IPS-20b (cell line): ENCODE measurements around the gene DNAJB11.

Source experiments
- H3K27ac ChIP-seq: one replicate; pipeline ENCODE4 v1.5.1; 2013; ENCODE audit warnings: low read length
- H3K27me3 ChIP-seq: 2 replicates; pipeline ENCODE4 v1.6.1; 2013; ENCODE audit warnings: mild to moderate bottlenecking, low read length, inconsistent platforms; ENCODE audit not compliant: insufficient read depth
- H3K36me3 ChIP-seq: 2 replicates; pipeline ENCODE4 v1.6.1; 2013; ENCODE audit warnings: low read depth, mild to moderate bottlenecking, inconsistent platforms, low read length, moderate library complexity; ENCODE audit not compliant: insufficient read depth
- H3K4me1 ChIP-seq: 2 replicates; pipeline ENCODE4 v1.6.1; 2013; ENCODE audit warnings: mild to moderate bottlenecking, control low read depth, inconsistent platforms, low read length, moderate library complexity; ENCODE audit not compliant: insufficient read depth
- H3K4me3 ChIP-seq: 2 replicates; pipeline ENCODE4 v1.5.1; 2013; ENCODE audit warnings: mild to moderate bottlenecking, low read length, inconsistent platforms
- H3K9ac ChIP-seq: 2 replicates; pipeline ENCODE4 v1.6.1; 2013; ENCODE audit warnings: low read depth, mild to moderate bottlenecking, inconsistent platforms, low read length, moderate library complexity
- H3K9me3 ChIP-seq: 2 replicates; pipeline ENCODE4 v1.6.1; 2013; ENCODE audit warnings: mild to moderate bottlenecking, low read depth, low read length, inconsistent platforms; ENCODE audit not compliant: insufficient read depth

The DNAJB11 gene

DNA sequence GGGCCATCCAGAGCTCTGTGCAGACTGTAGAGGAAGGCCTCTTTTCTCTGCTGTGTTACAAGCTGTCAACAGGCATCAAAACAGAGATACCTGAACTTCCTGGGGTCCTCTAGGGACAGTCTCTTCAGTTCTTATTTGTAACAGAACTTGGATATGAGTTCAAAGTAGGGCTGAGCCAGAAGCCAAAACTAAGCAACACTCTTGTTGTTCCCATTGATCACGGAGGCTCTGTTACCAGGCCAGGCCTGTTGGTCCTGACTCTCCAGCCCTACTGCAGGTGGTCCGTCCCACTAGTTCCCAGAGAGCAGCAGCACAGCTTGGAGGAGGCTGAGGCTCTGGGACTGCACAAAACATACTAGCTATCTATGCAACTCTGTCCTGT is 29.3 kb downstream of the DNAJB11 start:
- H3K27ac ChIP-seq = no peak overlapping the region
- H3K36me3 ChIP-seq = no peaks in the 10 kb centered on the region
- no peaks in the 10 kb centered on the region for H3K9me3 ChIP-seq
- H3K4me1 ChIP-seq = no peaks in the 10 kb centered on the region; the same call in 1 of the 2 replicates
- H3K4me3 ChIP-seq = no peak overlapping the region
- H3K27me3 ChIP-seq = no peaks in the 10 kb centered on the region
- H3K9ac ChIP-seq = no peak overlapping the region

DNA sequence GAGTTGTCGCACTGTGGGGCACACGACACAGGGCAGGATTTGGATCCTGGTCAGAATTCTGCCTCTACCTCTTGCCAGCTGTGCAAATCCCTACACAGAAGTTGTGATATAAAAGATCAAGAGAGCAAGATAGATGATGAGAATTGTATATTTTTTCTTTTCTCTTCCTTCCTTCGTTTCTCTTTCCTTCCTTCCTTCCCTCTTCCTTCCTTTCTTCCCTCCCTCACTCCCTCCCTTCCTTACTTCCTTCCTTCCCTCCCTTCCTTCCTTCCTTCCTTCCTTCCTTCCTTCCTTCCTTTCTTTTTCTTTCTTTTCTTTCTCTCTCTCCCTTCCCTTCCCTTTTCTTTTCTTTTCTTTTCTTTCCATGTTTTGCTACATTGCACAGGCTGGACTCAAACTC is 30.4 kb downstream of the DNAJB11 start:
- Histone ChIP-seq H3K9ac (no peak overlapping the region), H3K4me3 (no peak overlapping the region), H3K27me3 (no peaks in the 10 kb centered on the region), H3K36me3 (no peaks in the 10 kb centered on the region), H3K27ac (no peak overlapping the region), H3K4me1 (no peaks in the 10 kb centered on the region; the same call in 1 of the 2 replicates), H3K9me3 (no peaks in the 10 kb centered on the region)

DNA sequence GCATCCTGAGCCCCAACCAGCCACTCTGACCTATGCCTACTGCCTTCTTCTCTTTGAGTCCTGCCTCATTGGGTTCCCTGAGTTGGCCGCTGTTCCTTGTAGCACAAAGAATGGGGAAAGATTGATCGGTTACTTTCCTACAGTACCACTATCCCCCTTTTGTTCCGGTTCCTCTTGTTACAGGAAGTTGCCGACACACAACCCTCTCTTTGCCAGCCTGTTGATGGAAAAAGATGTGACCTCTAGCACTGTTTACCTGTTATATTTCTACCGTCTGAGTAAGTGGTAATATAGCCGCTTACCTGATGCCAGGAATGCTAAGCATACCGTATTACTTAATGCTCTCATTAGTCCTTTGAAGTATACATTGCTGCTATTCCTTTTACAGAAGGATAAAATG is 32.6 kb downstream of the DNAJB11 start:
- Histone ChIP-seq H3K9me3 (no peaks in the 10 kb centered on the region), H3K27ac (no peak overlapping the region), H3K36me3 (no peaks in the 10 kb centered on the region), H3K4me1 (no peaks in the 10 kb centered on the region), H3K9ac (no peak overlapping the region), H3K4me3 (no peak overlapping the region), H3K27me3 (no peaks in the 10 kb centered on the region)

DNA sequence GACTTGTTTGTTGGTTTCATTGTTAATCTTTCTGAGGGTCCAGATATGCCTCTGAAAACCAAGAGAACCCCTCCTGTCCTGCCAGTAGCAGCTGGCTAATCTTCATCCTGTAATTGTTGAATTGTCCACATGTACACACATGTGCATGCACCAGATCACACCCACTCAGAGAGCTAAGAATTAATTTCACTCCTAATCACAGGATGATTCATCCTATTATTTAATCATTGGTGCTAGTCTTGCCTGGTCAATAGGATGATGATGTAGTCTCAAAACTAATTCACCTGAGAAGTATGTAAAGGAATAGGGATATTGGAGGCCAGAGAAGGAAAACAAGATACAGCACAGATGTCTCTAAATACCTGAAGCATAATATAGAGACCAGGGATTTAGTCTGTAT is 34.6 kb downstream of the DNAJB11 start:
- H3K4me1 ChIP-seq = no peaks in the 10 kb centered on the region
- no peak overlapping the region for H3K27ac ChIP-seq
- no peaks in the 10 kb centered on the region for H3K9me3 ChIP-seq
- no peaks in the 10 kb centered on the region for H3K27me3 ChIP-seq
- H3K36me3 ChIP-seq = no peaks in the 10 kb centered on the region
- no peak overlapping the region for H3K4me3 ChIP-seq
- no peak overlapping the region for H3K9ac ChIP-seq

DNA sequence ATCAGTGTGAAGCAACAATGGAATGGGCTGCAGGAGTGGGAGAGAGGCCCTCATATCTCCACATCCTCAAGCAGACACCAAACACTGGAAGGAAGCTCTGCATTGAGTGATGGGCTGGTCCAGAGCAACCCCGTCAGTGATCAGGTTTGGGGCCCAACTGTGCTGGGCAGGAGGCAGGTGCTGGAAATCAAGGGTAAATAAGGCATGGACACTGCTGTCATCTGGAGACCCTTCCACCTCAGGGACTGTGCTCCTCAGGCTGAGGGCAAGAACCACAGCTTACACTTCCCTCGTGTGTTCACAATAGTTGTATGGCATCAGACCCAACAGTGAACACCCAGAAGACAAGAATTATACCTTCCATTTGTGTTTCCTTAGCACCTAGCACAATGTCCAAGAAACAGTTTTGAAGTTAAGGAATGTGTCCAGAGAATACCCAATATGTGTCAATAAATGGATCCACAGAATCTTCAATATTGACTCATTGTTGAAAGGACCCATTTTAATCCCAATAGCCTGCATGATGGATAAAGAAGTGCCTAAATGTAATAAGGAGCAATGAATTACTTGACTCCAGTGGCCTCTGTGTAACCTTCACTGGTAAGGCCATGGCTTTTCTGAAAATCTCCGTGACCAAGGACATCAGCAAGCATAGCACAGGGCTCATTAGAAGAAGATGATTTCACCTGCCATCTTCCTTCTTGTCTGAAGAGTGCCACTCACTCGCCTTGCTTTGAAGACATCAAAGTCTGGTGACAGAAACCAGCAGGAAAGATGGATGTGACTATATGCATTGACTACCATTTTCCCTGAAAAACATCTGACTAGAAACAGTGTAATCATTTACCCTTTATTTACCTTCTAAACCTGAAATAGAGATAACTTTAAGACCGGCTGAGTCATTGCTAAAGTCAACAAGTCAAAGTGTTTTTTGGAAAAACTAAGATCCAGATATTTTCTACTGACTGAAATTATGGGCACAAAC is 35.3 kb downstream of the DNAJB11 start:
- Histone ChIP-seq H3K4me3 (no peak overlapping the region), H3K9me3 (no peaks in the 10 kb centered on the region), H3K4me1 (no peaks in the 10 kb centered on the region), H3K36me3 (no peaks in the 10 kb centered on the region), H3K27ac (no peak overlapping the region), H3K27me3 (no peaks in the 10 kb centered on the region), H3K9ac (no peak overlapping the region)

DNA sequence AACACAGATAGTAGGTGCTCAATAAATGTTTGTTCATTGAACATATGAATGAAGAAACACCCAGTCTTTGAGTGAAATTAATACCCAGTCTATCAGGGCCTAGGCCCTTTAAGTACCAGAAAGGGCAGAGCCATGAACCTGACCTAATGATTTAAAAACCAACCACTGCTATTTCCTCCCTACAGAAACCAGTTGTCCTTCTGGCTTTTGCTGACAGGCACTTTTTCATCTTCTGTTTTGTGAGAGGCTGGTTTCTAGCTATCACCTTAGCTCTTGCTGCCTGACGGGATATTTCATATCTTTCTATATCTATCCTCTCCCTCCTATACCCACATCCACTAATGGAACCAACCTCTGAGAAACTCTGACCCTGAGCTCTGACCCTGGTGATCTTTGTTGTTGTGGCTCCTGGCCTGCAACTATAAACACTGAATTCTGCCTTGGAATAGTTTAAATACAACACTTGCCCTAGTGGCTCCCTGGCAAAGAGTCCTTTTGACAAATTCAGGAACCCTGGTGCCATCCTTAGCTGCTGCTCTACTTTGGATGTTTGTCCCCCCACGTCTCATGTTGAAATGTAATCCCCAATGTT is 38.2 kb downstream of the DNAJB11 start:
- Histone ChIP-seq H3K4me1 (no peaks in the 10 kb centered on the region), H3K27me3 (no peaks in the 10 kb centered on the region), H3K4me3 (no peak overlapping the region), H3K27ac (no peak overlapping the region), H3K9me3 (no peaks in the 10 kb centered on the region), H3K36me3 (no peaks in the 10 kb centered on the region), H3K9ac (no peak overlapping the region)

DNA sequence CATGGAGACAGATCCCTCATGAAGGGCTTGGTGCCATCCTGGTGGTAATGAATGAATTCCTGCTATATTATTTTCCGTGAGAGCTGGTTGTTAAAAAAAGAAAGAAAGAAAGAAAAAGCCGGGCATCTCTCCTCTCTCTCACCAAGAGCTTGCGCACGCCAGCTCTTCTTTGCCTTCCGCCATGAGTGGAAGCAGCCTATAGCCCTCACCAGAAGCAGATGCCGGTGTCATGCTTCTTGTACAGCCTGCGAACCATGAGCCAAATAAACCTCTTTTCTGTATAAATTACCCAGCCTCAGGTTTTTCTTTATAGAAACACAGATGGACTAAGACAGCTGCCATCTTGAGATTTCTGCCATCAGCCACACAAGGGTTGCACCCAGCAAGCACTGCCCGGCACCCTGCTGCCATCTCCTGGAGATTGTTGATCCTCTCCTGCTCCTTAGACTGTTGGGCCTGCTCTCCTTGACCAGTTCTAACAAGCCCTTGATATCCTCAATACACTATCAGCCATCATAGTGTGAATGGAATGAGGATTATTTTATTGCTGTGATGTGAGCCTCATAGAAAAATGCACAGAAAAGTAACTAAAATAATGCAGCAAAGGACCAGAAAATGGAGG is 38.8 kb downstream of the DNAJB11 start:
- H3K9ac ChIP-seq = no peak overlapping the region
- no peaks in the 10 kb centered on the region for H3K4me1 ChIP-seq
- H3K36me3 ChIP-seq = no peaks in the 10 kb centered on the region
- H3K27ac ChIP-seq = no peak overlapping the region
- no peaks in the 10 kb centered on the region for H3K9me3 ChIP-seq
- no peaks in the 10 kb centered on the region for H3K27me3 ChIP-seq
- H3K4me3 ChIP-seq = no peak overlapping the region

DNA sequence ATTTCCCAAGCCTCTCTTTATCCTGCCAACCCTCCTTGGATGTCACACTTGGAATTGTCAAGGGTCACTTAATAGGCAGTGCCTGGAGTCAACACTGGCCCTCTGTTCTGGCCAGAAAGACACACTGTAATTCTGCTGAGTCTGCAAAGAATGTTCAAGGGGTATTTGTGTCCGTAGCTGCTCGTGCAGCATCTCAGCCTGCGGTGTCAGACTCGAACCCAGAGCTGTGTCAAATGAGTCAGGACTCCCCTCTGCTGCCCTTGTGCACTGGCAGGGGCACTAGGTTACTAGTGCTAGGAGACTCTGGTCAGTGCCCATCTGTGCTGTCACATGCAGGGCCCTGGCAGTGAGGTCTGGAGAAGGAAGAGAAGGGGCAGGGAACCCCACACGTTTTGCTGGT is 41.5 kb downstream of the DNAJB11 start:
- H3K4me1 ChIP-seq = no peaks in the 10 kb centered on the region
- no peaks in the 10 kb centered on the region for H3K9me3 ChIP-seq
- no peak overlapping the region for H3K9ac ChIP-seq
- H3K36me3 ChIP-seq = no peaks in the 10 kb centered on the region
- no peak overlapping the region for H3K4me3 ChIP-seq
- H3K27ac ChIP-seq = no peak overlapping the region
- H3K27me3 ChIP-seq = peaks cover under 1% of the 10 kb centered on the region; the same call in 1 of the 2 replicates

DNA sequence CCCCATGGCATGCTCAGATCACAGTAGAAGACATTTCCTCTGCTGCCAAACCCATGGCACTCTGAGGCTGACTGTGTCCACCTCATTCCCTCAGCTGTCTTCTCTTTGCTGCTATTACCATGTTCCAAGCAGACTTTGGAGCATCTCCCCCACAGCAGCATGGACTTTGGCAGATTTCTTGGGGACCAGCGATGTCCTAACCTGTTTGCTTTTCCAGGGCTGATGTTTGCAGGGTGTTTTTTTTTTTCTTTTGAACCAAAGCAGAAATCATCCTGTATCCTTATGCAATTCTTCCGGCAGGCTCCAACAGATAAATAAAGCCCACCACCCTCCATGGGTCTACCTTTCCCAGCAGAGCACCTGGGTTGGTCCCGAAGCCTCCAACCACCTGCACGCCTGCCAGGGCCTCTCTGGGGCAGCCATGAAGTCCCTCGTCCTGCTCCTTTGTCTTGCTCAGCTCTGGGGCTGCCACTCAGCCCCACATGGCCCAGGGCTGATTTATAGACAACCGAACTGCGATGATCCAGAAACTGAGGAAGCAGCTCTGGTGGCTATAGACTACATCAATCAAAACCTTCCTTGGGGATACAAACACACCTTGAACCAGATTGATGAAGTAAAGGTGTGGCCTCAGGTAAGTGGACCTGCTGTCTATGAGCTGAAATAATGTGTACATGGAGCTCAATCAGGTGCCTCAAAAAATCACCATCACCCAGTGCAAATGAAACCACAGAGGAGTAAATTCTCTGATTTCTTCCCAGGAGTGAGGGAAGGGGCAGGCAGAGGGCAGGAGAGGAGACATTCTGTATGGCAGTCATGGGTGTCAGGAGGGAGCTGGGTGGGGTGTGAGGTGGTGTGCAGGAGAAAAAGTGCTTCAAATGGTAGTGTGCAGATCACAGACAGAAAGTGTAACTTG is 42.5 kb downstream of the DNAJB11 start, which contains the start of gene AHSG:
Gene AHSG (plus strand): TSS at position 340 of the 916 bp plus-strand sequence. CDS start 82 bp downstream, at position 422.
- Histone ChIP-seq H3K27ac (no peak within 1 kb of the TSS), H3K4me1 (no peaks in the 10 kb centered on the region)

DNA sequence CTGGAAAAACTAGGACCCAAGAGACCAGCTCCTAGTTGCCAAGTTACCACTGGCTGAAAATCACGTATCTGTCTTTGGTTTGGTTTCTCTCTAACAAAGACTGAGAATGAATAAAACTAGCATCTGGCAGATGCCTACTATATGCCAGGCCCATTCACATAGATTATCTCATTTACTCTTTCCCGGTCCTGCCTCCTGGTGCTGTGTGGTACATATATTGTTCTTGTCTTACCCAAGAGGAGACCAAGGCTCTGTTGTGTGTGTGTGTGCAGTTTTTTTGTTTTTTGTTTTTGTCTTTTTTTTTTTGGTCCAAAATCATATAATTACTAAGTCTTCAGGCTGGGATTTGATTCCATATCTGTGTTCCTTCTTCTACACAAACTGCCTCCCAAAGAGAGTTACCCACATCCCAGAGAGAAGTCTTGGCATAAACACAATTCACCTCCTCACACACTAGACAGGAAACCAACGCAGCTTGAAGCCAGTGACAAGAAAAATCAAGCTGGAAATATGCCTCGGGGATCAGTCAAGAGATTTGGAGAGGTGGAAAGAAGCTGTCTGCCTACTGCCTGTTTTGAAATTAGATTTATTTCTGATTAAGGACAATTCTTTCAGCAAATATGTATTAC is 43.2 kb downstream of the DNAJB11 start:
- Histone ChIP-seq H3K4me1 (no peaks in the 10 kb centered on the region), H3K4me3 (no peak overlapping the region), H3K27me3 (peaks cover 16% of the 10 kb centered on the region), H3K9ac (no peak overlapping the region), H3K27ac (no peak overlapping the region), H3K9me3 (no peaks in the 10 kb centered on the region), H3K36me3 (no peaks in the 10 kb centered on the region)

More for the DNA sequence above, 42.5 kb downstream of the DNAJB11 start, which contains the start of gene AHSG:
- Histone ChIP-seq H3K36me3 (no peaks in the 10 kb centered on the region), H3K4me3 (no peak within 1 kb of the TSS), H3K9ac (no peak within 1 kb of the TSS), H3K27me3 (peaks cover 9% of the 10 kb centered on the region), H3K9me3 (no peaks in the 10 kb centered on the region)

DNA sequence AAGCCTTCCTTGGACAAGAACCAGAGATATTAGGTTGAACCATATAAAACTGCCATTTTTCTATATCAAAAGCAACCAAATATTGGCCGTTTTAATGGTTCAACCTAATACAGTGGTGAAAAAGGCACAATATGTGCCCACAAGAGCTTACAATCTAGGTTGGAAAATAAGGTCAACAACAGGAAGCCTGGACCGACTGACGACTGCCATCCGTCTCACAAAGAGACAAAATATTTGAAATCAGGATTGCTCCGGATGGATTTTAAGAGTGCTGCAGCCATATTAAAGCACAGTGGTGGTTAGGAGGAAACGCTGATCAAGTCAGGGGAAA is 43.7 kb downstream of the DNAJB11 start:
- Histone ChIP-seq H3K4me1 (no peaks in the 10 kb centered on the region), H3K4me3 (no peak overlapping the region), H3K9ac (no peak overlapping the region)

More for the DNA sequence above, 43.7 kb downstream of the DNAJB11 start:
- Histone ChIP-seq H3K27ac (no peak overlapping the region), H3K36me3 (no peaks in the 10 kb centered on the region), H3K9me3 (no peaks in the 10 kb centered on the region), H3K27me3 (peaks cover 16% of the 10 kb centered on the region)
